MM.1S (cell line): ENCODE data around the gene SMC5.

Experiments
- DNase-seq: peaks from one replicate; pipeline ENCODE4 v3.0.0-alpha.2; 2015
- H2AFZ ChIP-seq: fragments of 300-600 bp; sonication (generic); 2 replicates; pipeline ENCODE4 v1.6.0; 2016; ENCODE audit warnings: antibody characterized with exemption, low read length
- H3F3A ChIP-seq: fragments of 300-600 bp; sonication (generic); 2 replicates; pipeline ENCODE4 v1.6.1; 2016; ENCODE audit warnings: mild to moderate bottlenecking, antibody characterized with exemption, low read length, moderate library complexity, mixed read lengths; ENCODE audit not compliant: insufficient read depth
- H3K27ac ChIP-seq: fragments of 300-600 bp; sonication (generic); 2 replicates; pipeline ENCODE4 v1.5.1; 2016; ENCODE audit warnings: mild to moderate bottlenecking, low read length
- H3K27me3 ChIP-seq: fragments of 300-600 bp; sonication (generic); replicated peaks from 2 replicates; pipeline ENCODE4 v1.6.0; 2016; ENCODE audit warnings: low read length; ENCODE audit not compliant: insufficient read depth
- H3K36me3 ChIP-seq: fragments of 300-600 bp; sonication (generic); replicated peaks from 2 replicates; pipeline ENCODE4 v1.6.1; 2016; ENCODE audit warnings: mild to moderate bottlenecking, low read length, mixed read lengths; ENCODE audit not compliant: insufficient read depth
- H3K4me1 ChIP-seq: fragments of 300-600 bp; sonication (generic); 2 replicates; pipeline ENCODE4 v1.6.1; 2016; ENCODE audit warnings: low read length, mixed read lengths
- H3K4me2 ChIP-seq: fragments of 300-600 bp; sonication (generic); 2 replicates; pipeline ENCODE4 v1.6.0; 2016; ENCODE audit warnings: low read depth, low read length
- H3K4me3 ChIP-seq: fragments of 300-600 bp; sonication (generic); 2 replicates; pipeline ENCODE4 v1.5.1; 2016; ENCODE audit warnings: low read length, mixed read lengths
- H3K79me2 ChIP-seq: fragments of 300-600 bp; sonication (generic); 2 replicates; pipeline ENCODE4 v1.6.1; 2016; ENCODE audit warnings: mixed run types, low read length, mixed read lengths
- H3K9ac ChIP-seq: fragments of 300-600 bp; sonication (generic); 2 replicates; pipeline ENCODE4 v1.6.1; 2016; ENCODE audit warnings: low read length, mixed read lengths
- H3K9me2 ChIP-seq: fragments of 300-600 bp; sonication (generic); replicated peaks from 2 replicates; pipeline ENCODE4 v1.6.1; 2016; ENCODE audit warnings: mild to moderate bottlenecking, low read length, mixed read lengths; ENCODE audit not compliant: insufficient read depth
- H3K9me3 ChIP-seq: fragments of 300-600 bp; sonication (generic); replicated peaks from 2 replicates; pipeline ENCODE4 v1.6.1; 2016; ENCODE audit warnings: mild to moderate bottlenecking, low read length, mixed read lengths; ENCODE audit not compliant: insufficient read depth
- H4K20me1 ChIP-seq: fragments of 300-600 bp; sonication (generic); 2 replicates; pipeline ENCODE4 v1.6.1; 2016; ENCODE audit warnings: mild to moderate bottlenecking, low read length, moderate library complexity, mixed read lengths; ENCODE audit not compliant: insufficient read depth
- CTCF ChIP-seq: fragments of 300-600 bp; sonication (generic); IDR thresholded peaks from 2 replicates; pipeline ENCODE4 v1.5.1; 2016; ENCODE audit warnings: antibody characterized with exemption, low read length, mixed read lengths
- EZH2 ChIP-seq: fragments of 300-600 bp; sonication (generic); optimal IDR thresholded peaks from 2 replicates; pipeline ENCODE3; 2017; ENCODE audit warnings: low read depth, mild to moderate bottlenecking, antibody characterized with exemption, low read length, mixed read lengths
- EZH2phosphoT487 ChIP-seq: fragments of 300-600 bp; sonication (generic); IDR thresholded peaks from 2 replicates; pipeline ENCODE4 v1.6.1; 2018; ENCODE audit warnings: antibody characterized with exemption, low read length

The SMC5 gene

GRCh38 chr9:70298245-70298771 lies 39.5 kb downstream of the SMC5 start:
- Histone ChIP-seq H3K9me3 (no peaks in the 10 kb centered on the region), H3K36me3 (peaks cover 8% of the 10 kb centered on the region; the same call in 1 of the 2 replicates), H3K9ac (no peak overlapping the region), H3K27ac (no peak overlapping the region), H3K4me2 (no peak overlapping the region), H3K4me1 (no peaks in the 10 kb centered on the region), H3K79me2 (0 out of 2 replicates have a peak, but pooled peaks cover 5% of the 10 kb centered on the region), H2AFZ (no peak overlapping the region), H3K4me3 (no peak overlapping the region), H4K20me1 (no peaks in the 10 kb centered on the region), H3F3A (no peaks in the 10 kb centered on the region), H3K9me2 (no peaks in the 10 kb centered on the region), H3K27me3 (no peaks in the 10 kb centered on the region)
- TF ChIP-seq EZH2phosphoT487: no peak
- TF ChIP-seq EZH2: no peak
- no peak for TF ChIP-seq CTCF
- DNase-seq: no peak

GRCh38 chr9:70303268-70303667 lies 44.5 kb downstream of the SMC5 start:
- no peak overlapping the region for H3K4me3 ChIP-seq
- no peaks in the 10 kb centered on the region for H3K9me2 ChIP-seq
- no peaks in the 10 kb centered on the region for H3K79me2 ChIP-seq
- no peak overlapping the region for H2AFZ ChIP-seq
- no peaks in the 10 kb centered on the region for H3K9me3 ChIP-seq
- H3K4me2 ChIP-seq: no peak overlapping the region
- no peaks in the 10 kb centered on the region for H3F3A ChIP-seq
- no peaks in the 10 kb centered on the region for H3K27me3 ChIP-seq
- peaks cover 4% of the 10 kb centered on the region; the same call in 1 of the 2 replicates for H3K36me3 ChIP-seq
- no peaks in the 10 kb centered on the region for H4K20me1 ChIP-seq
- TF ChIP-seq EZH2phosphoT487 (no peak), CTCF (no peak), EZH2 (no peak)
- H3K4me1 ChIP-seq: no peaks in the 10 kb centered on the region
- no peak for DNase-seq
- H3K9ac ChIP-seq: no peak overlapping the region
- no peak overlapping the region for H3K27ac ChIP-seq

GRCh38 chr9:70304810-70305209 lies 46.0 kb downstream of the SMC5 start:
- H3K9ac ChIP-seq: no peak overlapping the region
- no peaks in the 10 kb centered on the region for H3K9me3 ChIP-seq
- DNase-seq: no peak
- no peak overlapping the region for H3K27ac ChIP-seq
- no peaks in the 10 kb centered on the region for H3K79me2 ChIP-seq
- TF ChIP-seq CTCF (no peak), EZH2phosphoT487 (no peak), EZH2 (no peak)
- H2AFZ ChIP-seq: no peak overlapping the region
- no peaks in the 10 kb centered on the region; the same call in 1 of the 2 replicates for H3K36me3 ChIP-seq
- H3K4me2 ChIP-seq: no peak overlapping the region
- no peaks in the 10 kb centered on the region for H3K4me1 ChIP-seq
- H3K9me2 ChIP-seq: no peaks in the 10 kb centered on the region
- H3F3A ChIP-seq: no peaks in the 10 kb centered on the region
- H3K27me3 ChIP-seq: no peaks in the 10 kb centered on the region
- H3K4me3 ChIP-seq: no peak overlapping the region
- no peaks in the 10 kb centered on the region for H4K20me1 ChIP-seq
